Measurements from ENCODE around the gene SLC16A13.
A peak's percentile ranks its signal among the peaks of the same experiment; 100 is the strongest.
"Not testable (repeated sequence)": the region's sequence is repeated elsewhere in the genome, so short reads cannot be mapped to it uniquely, and the experiment has no call there.

The SLC16A13 gene, protein sequence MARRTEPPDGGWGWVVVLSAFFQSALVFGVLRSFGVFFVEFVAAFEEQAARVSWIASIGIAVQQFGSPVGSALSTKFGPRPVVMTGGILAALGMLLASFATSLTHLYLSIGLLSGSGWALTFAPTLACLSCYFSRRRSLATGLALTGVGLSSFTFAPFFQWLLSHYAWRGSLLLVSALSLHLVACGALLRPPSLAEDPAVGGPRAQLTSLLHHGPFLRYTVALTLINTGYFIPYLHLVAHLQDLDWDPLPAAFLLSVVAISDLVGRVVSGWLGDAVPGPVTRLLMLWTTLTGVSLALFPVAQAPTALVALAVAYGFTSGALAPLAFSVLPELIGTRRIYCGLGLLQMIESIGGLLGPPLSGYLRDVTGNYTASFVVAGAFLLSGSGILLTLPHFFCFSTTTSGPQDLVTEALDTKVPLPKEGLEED

GRCh38 chr17:7035591-7036368 is at the start of gene SLC16A13:
TSS of gene SLC16A13 (plus strand) at chr17:7036015. CDS start at chr17:7036383, 368 bp downstream.
- peak; percentile 32 to 97 (median 86) for DNase-seq

- no peak for DNase-seq
Measured at GRCh38 chr17:6986676-6987075, 49.1 kb upstream of the SLC16A13 start.

DNA sequence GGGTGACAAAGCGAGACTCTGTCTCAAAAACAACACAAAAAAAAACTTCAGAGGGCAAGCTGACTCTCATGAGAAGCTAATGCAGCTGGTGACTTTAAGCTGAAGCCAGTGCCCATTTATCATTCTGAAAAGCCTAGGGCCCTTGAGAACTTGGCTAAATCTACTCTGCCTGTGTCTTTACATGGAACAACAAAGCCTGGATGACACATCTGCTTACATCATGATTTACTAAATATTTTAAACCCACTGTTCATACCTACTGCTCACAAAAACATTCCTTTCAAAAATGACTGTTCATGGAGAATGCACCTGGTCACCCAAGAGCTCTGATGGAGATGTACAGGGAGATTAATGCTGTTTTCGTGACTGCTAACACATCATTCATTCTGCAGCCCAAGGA is 46.0 kb upstream of the SLC16A13 start:
- DNase-seq = no peak

GRCh38 chr17:6993613-6994056 is 42.2 kb upstream of the SLC16A13 start:
- not testable (repeated sequence) for DNase-seq

GRCh38 chr17:6994118-6994598 is 41.7 kb upstream of the SLC16A13 start:
- DNase-seq = no peak

GRCh38 chr17:6994666-6995256 is 41.1 kb upstream of the SLC16A13 start:
- no peak for DNase-seq

GRCh38 chr17:6995500-6996255 is 40.1 kb upstream of the SLC16A13 start, which contains the start of gene ALOX12:
TSS of gene ALOX12 (plus strand) at chr17:6996049. CDS start at chr17:6996118, 69 bp downstream.
- DNase-seq = no peak

- no peak for DNase-seq
Measured at GRCh38 chr17:6996256-6997011, 39.4 kb upstream of the SLC16A13 start.

DNA sequence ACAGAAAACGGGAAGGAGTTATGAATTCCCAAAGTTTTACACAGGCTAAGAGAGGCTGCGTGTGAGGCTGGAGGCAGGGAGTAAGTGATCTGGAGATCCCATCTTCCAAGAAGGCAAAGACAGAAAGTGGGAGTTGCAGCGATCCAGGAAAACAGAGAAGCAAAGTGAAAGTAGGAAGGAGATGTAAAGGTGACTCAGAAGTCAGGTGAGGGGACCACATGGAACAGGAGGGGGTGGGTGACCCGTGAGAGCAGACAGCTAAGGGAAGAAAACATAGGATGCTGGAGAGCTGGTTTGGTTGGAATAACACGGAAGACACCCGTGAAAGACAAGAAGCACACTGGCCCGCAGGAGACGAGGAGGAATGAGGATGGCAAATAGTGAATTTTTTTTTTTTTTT is 38.6 kb upstream of the SLC16A13 start:
- DNase-seq = no peak

GRCh38 chr17:6998855-6999508 is 36.8 kb upstream of the SLC16A13 start:
- DNase-seq = no peak

DNA sequence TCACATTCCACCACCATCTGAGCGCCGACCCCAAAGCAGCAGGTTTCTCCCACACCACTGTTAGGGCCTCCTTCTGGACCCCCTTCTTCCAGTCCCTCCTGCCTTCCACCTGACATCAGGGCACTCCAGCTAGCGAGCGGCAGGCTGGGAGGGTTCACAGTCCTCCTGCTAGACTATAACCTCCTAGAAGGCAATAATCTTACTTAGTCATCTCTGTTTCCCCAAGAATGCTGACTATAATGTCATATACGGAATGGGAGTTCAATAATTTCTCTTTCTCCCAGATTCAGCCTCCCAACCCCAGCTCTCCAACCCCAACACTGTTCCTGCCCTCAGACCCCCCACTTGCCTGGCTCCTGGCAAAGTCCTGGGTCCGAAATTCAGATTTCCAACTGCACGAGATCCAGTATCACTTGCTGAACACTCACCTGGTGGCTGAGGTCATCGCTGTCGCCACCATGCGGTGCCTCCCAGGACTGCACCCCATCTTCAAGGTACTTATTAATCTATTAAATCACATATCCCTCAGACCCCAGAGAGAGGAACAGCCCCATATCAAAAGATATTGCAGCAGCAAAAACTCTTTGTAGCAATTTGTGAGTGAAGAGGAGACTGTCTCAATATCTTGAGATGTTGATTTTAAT is 34.4 kb upstream of the SLC16A13 start:
- no peak for DNase-seq

DNA sequence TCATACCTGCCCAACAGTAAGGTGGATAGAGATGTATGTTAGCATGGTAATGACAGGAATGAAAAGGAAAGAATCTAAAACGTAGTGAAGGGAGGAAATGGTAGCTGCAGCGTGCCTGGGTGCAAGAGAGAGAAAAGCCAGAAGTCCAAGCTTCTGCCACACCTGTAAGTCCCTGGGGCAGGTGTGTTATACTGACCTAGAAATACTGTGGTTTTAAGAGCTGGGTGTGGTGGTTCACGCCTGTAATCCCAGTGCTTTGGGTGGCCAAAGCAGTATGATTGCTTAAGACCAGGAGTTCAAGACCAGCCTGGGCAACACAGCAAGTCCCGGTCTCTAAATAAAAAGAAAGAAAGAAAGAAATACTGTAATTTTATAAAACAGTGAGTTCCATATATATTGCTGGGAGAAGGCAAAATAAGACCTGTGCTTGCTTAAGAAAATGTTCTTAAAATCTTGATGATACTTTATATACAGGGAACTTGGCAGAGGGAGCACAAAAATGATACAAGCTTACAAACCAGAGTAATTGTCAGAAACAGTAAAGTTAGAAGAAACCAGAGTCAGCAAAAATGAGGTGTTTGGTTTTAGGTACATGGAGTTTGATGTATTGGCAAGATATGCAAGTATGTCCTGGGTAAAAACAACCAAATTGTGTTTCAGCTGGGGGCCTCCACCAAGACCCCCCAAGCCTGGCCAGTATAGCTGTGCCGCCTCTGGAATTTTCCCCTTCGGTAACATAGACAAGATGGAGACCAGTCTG is 33.3 kb upstream of the SLC16A13 start:
- DNase-seq = no peak

- DNase-seq = no peak
Measured at GRCh38 chr17:7003745-7004144, 32.1 kb upstream of the SLC16A13 start.

GRCh38 chr17:7004398-7005253 is 31.2 kb upstream of the SLC16A13 start:
- DNase-seq = peak in 4 of 14 donors; percentile 8 to 19 (median 14)

GRCh38 chr17:7005716-7006115 is 30.1 kb upstream of the SLC16A13 start:
- DNase-seq = no peak

DNA sequence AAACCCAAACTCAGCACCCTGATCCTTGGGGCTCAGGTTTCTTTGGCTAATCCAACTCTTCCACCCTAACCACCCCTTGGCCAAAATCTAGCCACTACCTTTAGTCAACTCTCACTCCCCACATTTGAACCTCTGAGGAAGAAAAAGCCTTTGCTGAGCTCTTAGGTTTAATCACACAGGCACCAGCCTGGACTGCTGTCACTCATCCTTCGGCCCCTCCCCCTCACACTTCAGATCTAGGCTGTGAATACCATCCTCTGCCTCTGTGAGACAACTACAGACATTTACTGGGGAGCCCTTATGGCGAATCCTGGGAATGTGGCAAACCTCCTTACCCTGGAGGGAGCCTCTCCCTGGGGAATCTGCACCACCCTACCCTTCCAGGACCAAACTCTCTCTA is 28.7 kb upstream of the SLC16A13 start:
- no peak for DNase-seq

DNA sequence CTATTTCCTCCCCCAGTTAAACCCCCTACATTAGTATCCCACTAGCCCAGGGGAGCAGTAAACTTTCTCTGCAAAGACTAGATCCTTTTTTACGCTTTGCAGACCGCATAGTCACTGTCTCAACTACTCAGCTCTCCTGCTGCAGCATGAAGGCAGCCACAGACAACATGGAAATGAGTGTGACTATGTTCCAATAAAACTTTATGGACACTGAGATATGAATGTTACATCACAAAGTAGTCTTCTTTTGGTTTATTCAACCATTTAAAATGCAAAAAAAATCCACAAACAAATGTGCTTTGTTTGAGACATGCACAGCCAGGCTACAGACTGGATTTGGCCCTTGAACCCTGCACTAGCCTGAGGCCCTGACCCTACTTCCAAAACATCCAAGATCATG is 25.3 kb upstream of the SLC16A13 start:
- no peak for DNase-seq

DNA sequence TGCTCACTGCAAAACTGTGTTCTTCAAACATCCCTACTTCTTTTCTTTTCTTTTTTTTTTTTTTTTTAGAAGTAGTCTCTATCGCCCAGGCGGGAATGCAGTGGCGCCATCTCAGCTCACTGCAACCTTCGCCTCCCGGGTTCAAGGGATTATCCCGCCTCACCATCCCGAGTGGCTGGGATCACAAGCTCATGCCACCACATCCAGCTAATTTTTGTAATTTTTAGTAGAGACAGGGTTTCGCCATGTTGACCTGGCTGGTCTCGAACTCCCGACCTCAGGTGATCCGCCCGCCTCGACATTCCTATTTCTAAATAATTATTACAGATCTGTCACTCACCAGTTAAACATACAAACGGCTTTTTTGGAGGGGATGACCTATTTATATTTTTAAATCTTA is 24.4 kb upstream of the SLC16A13 start:
- no peak for DNase-seq

- no peak for DNase-seq
Measured at GRCh38 chr17:7011942-7012254, 23.9 kb upstream of the SLC16A13 start.
